ENCODE results near the gene CAMK2N1.
"Not testable (repeated sequence)": the region's sequence is repeated elsewhere in the genome, so short reads cannot be mapped to it uniquely, and the experiment has no call there.

The CAMK2N1 gene

GRCh38 chr1:20485527-20486456, at the start of gene CAMK2N1:
CAMK2N1 (minus strand) TSS chr1:20486210; CDS start chr1:20485379, 831 bp downstream.
- peak within 1 kb of the TSS in 19 of 21 experiments; percentile 5 to 81 (median 72) for H3K27ac ChIP-seq
- H3K4me3 ChIP-seq, result peak within 1 kb of the TSS; percentile 28 to 54 (median 37)

- no peak overlapping the region for H3K27ac ChIP-seq
- H3K4me3 ChIP-seq, result no peak overlapping the region
Observed at GRCh38 chr1:20534659-20535417, 48.8 kb upstream of the CAMK2N1 start.

- no peak overlapping the region for H3K27ac ChIP-seq
- no peak overlapping the region for H3K4me3 ChIP-seq
Observed at GRCh38 chr1:20533635-20534034, 47.6 kb upstream of the CAMK2N1 start.

GRCh38 chr1:20530901-20531300, 44.9 kb upstream of the CAMK2N1 start:
- Histone ChIP-seq H3K27ac (no peak overlapping the region), H3K4me3 (no peak overlapping the region)

- no peak overlapping the region for H3K4me3 ChIP-seq
- no peak overlapping the region for H3K27ac ChIP-seq
Observed at GRCh38 chr1:20530306-20530705, 44.3 kb upstream of the CAMK2N1 start.

- H3K27ac ChIP-seq, result no peak overlapping the region
- H3K4me3 ChIP-seq, result no peak overlapping the region
Observed at GRCh38 chr1:20528221-20528620, 42.2 kb upstream of the CAMK2N1 start.

GRCh38 chr1:20526267-20526666, 40.3 kb upstream of the CAMK2N1 start:
- Histone ChIP-seq H3K27ac (no peak overlapping the region), H3K4me3 (no peak overlapping the region)

GRCh38 chr1:20521960-20522861, 36.2 kb upstream of the CAMK2N1 start:
- no peak overlapping the region for H3K27ac ChIP-seq
- peak overlapping the region in 1 of 7 experiments; percentile 3 for H3K4me3 ChIP-seq

- not testable (repeated sequence) for H3K27ac ChIP-seq, H3K4me3 ChIP-seq
Observed at GRCh38 chr1:20519609-20520262, 33.7 kb upstream of the CAMK2N1 start.

- no peak overlapping the region for H3K27ac ChIP-seq
- H3K4me3 ChIP-seq, result no peak overlapping the region
Observed at GRCh38 chr1:20511518-20512428, 25.8 kb upstream of the CAMK2N1 start.

GRCh38 chr1:20508411-20508771, 22.4 kb upstream of the CAMK2N1 start:
- Histone ChIP-seq H3K27ac (peak overlapping the region in 20 of 21 experiments; percentile 69 to 94 (median 88)), H3K4me3 (peak overlapping the region; percentile 78 to 99 (median 95))

GRCh38 chr1:20507564-20508410, 21.8 kb upstream of the CAMK2N1 start, which contains the start of gene MUL1:
MUL1 (minus strand) TSS chr1:20508151; CDS start chr1:20508024, 127 bp downstream.
- Histone ChIP-seq H3K4me3 (peak within 1 kb of the TSS; percentile 78 to 99 (median 95)), H3K27ac (peak within 1 kb of the TSS; percentile 56 to 94 (median 88))

GRCh38 chr1:20507248-20507563, 21.2 kb upstream of the CAMK2N1 start:
- peak overlapping the region; percentile 78 to 99 (median 95) for H3K4me3 ChIP-seq
- H3K27ac ChIP-seq, result peak overlapping the region in 14 of 21 experiments; percentile 80 to 94 (median 88)

GRCh38 chr1:20505488-20505887, 19.5 kb upstream of the CAMK2N1 start:
- Histone ChIP-seq H3K27ac (no peak overlapping the region), H3K4me3 (no peak overlapping the region)

GRCh38 chr1:20500716-20501115, 14.7 kb upstream of the CAMK2N1 start:
- Histone ChIP-seq H3K27ac (no peak overlapping the region), H3K4me3 (no peak overlapping the region)

GRCh38 chr1:20499718-20500117, 13.7 kb upstream of the CAMK2N1 start:
- Histone ChIP-seq H3K27ac (no peak overlapping the region), H3K4me3 (no peak overlapping the region)

- Histone ChIP-seq H3K4me3 (no peak overlapping the region), H3K27ac (no peak overlapping the region)
Observed at GRCh38 chr1:20499105-20499504, 13.1 kb upstream of the CAMK2N1 start.
